ENCODE measurements around the gene OR1J2.
"Not testable (repeated sequence)": the region's sequence is repeated elsewhere in the genome, so short reads cannot be mapped to it uniquely, and the experiment has no call there.

OR1J2 gene

DNA sequence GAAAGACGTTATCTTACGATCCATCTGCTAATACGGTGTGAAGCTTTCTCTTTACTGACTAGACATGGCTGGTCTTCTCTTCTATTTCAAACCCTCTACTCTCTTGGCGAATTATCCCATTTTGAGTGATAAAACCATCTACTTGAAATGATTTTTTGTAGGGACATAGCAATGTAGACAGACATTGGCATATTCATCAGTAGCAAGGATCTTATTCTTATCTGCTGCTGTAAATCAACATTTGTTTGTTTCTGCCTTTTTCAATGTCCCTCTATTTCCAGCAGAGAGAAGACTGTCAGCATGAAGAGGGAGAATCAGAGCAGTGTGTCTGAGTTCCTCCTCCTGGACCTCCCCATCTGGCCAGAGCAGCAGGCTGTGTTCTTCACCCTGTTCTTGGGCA lies 8.2 kb downstream of the OR1J2 start, which contains the start of gene OR1J4:
OR1J4 (plus strand) TSS at position 301 of the 400 bp plus-strand sequence; CDS start at position 301, 0 bp downstream.
- no peak for DNase-seq (ENCODE audit: low spot score)
- TF ChIP-seq, protein P1, sequence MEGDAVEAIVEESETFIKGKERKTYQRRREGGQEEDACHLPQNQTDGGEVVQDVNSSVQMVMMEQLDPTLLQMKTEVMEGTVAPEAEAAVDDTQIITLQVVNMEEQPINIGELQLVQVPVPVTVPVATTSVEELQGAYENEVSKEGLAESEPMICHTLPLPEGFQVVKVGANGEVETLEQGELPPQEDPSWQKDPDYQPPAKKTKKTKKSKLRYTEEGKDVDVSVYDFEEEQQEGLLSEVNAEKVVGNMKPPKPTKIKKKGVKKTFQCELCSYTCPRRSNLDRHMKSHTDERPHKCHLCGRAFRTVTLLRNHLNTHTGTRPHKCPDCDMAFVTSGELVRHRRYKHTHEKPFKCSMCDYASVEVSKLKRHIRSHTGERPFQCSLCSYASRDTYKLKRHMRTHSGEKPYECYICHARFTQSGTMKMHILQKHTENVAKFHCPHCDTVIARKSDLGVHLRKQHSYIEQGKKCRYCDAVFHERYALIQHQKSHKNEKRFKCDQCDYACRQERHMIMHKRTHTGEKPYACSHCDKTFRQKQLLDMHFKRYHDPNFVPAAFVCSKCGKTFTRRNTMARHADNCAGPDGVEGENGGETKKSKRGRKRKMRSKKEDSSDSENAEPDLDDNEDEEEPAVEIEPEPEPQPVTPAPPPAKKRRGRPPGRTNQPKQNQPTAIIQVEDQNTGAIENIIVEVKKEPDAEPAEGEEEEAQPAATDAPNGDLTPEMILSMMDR (IDR thresholded peaks at IDR 0.05; ENCODE audit: extremely low read depth, missing control alignments): no peak

DNA sequence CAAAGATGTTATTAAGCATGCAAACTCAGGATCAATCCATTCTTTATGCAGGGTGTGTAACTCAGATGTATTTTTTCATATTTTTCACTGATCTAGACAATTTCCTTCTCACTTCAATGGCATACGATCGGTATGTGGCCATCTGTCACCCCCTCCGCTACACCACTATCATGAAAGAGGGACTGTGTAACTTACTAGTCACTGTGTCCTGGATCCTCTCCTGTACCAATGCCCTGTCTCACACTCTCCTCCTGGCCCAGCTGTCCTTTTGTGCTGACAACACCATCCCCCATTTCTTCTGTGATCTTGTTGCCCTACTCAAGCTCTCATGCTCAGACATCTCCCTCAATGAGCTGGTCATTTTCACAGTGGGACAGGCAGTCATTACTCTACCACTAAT lies 8.8 kb downstream of the OR1J2 start:
- TF ChIP-seq, protein P1 (IDR thresholded peaks at IDR 0.05; ENCODE audit: extremely low read depth, missing control alignments): no peak
- DNase-seq (ENCODE audit: low spot score): no peak

- DNase-seq (ENCODE audit: low spot score): no peak
- TF ChIP-seq, protein P1 (IDR thresholded peaks at IDR 0.05; ENCODE audit: extremely low read depth, missing control alignments): no peak
Observed at GRCh38 chr9:122526602-122527001, 16.0 kb downstream of the OR1J2 start.

- DNase-seq (ENCODE audit: low spot score): no peak
- TF ChIP-seq, protein P1 (IDR thresholded peaks at IDR 0.05; ENCODE audit: extremely low read depth, missing control alignments): no peak
Observed at GRCh38 chr9:122527193-122527592, 16.6 kb downstream of the OR1J2 start, which contains the start of gene OR1N1. Gene OR1N1 (minus strand): TSS chr9:122527293. CDS start chr9:122527293, 0 bp downstream.

GRCh38 chr9:122531157-122531556 lies 20.6 kb downstream of the OR1J2 start:
- not testable (repeated sequence) for DNase-seq (ENCODE audit: low spot score)

- no peak for DNase-seq (ENCODE audit: low spot score)
- TF ChIP-seq, protein P1 (IDR thresholded peaks at IDR 0.05; ENCODE audit: extremely low read depth, missing control alignments): no peak
Observed at GRCh38 chr9:122536134-122536533, 25.5 kb downstream of the OR1J2 start.

GRCh38 chr9:122537066-122537465 lies 26.5 kb downstream of the OR1J2 start:
- DNase-seq (ENCODE audit: low spot score): not testable (repeated sequence)

DNA sequence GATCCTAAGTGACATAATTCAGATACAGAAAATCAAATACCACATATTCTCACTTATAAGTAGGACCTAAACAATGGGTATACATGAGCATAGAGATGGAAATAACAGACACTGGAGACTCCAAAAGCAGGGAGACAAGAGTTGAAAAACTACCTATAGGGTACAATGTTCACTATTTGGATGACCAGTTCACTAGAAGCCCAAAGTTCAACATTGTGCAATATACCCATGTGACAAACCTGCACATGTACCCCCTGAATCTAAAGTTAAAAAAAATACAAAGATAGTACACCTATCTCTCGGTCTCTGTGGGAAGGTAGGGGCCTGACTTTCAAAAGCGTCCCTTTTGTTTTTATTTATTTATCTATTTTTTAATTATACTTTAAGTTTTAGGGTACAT lies 28.2 kb downstream of the OR1J2 start:
- TF ChIP-seq, protein P1 (IDR thresholded peaks at IDR 0.05; ENCODE audit: extremely low read depth, missing control alignments): no peak
- DNase-seq (ENCODE audit: low spot score): no peak
